Stimulated activated CD4-positive, alpha-beta T cell treated with anti-CD3 and anti-CD28 coated beads, Interleukin-4, amount 100 ng/mL, for 48 hours (primary cell): ENCODE measurements around the gene SYNPO.

Source experiments
- DNase-seq, 2 donors: peaks; one replicate each; pipeline ENCODE4 v3.0.0-alpha.2; 2020; ENCODE audit warnings: low read depth in 2 of 2

The SYNPO gene

DNA sequence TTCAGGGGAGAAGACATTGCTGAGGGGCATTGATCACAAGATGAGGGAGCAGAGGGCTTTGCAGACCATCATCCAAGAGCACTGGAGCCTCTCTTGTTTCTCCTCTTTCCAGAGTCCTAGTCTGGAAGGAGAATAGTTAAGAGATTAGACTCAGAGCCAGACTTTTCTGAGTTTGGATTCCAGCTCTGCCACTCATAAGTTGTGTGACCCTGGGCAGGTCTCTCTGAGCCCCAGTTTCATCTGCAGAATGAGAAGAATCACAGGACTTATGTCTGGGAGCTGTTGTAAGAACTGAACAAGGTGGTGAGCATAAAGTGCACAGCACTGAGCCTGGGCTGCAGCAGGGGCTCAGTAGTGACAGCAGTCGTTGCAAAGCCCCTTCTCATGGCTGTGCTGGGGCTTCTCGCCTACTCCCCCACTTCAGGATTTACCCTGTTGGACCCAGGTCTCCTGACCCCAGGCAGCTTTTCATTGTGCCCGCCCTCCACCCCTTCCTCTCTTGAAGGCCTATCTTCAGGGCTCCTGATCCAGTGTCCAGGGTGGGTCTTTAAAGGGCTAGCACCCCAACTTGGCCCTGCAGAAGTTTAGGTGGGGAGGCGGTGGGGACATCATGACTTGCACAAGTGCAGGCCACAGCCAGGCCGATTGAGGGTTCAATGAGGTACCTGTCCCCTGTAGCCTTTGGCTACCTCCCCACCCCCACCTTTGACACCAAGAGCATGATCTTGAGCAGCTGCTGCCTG is 1.5 kb downstream of the SYNPO start:
- no peak for DNase-seq

DNA sequence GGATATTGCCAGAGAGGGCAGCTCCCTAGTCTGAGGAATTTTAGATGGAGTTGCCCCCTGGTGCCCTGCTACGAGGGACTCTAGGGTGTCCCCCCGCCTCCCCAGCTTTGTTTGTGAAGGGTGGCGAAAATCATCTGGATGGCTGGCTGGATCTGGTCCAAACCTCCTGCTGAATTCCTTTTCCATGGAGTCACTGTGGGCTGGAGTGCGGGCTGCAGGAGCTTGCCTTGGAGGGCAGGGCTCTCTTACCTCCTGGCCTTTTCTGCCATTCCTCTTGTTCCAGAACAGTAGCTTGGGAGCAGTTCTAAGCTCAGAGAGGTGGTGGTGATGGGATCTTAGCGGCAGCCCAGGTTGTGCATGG is 2.1 kb downstream of the SYNPO start:
- DNase-seq = no peak

GRCh38 chr5:150642991-150643710 is 2.7 kb downstream of the SYNPO start:
- DNase-seq = no peak

DNA sequence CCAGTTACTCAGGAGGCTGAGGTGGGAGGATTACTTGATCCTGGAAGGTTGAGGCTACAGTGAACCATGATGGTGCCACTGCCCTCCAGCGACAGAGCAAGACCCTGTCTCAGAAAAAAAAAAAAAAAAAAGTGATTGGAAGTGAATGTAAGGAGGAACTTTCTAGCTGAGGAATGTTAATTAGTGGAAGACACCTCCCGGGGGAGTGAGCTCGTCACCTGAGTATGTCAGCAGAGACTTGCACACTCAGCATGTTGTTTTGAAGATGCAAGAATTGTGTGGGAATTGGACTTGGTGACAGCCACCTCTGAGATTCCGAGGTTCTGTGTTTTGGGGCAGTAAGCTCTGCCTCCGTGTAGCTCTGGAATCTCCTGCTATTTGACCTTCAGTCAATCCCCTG is 3.6 kb downstream of the SYNPO start:
- no peak for DNase-seq

GRCh38 chr5:150644514-150644913 is 4.1 kb downstream of the SYNPO start:
- DNase-seq = no peak

- no peak for DNase-seq
Observed at GRCh38 chr5:150645070-150645700, 4.7 kb downstream of the SYNPO start.

DNA sequence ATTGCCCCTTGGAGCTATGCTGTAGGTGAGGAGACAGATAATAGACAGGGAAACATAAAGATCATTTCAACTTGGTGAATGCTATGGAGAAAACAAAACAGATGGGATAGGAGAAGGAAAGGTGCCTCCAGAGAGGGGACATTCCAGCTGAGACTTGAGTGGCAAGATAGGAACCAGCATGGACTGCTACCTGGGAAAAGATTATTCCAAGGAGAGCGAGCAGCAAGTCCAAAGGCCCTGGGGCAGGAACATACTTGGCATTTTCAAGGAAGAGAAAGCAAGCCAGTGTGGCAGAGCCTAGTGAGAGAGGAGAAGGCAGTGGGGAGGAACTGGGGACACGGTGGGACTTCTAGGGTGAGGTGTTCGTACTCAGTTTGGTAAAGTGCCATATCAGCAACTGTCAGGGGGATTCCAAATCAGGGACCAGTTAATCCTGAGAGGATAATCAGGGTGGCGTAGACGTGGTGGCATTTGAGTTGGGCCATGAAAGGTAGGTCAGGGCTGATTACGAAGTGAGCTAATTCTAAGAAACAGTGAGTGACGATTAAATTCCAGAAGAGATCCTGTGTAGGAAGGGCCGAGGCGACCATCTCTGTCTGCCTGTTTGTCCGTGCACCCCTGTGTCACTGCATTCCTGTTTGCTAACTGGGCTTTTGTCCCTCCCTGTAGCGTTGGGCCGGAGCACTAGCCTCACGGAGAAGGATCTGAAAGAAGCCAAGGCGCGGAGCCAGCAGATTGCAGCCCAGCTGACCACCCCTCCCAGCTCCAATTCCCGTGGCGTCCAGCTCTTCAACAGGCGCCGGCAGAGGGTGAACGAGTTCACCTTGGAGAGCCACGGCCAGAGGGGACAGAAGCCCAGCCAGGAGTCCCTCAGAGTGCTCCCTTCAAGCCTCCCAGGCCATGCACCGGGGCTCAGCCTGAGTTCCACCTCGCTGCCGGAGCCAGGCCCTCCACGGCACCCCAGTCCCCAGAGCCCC is 7.1 kb downstream of the SYNPO start:
- no peak for DNase-seq

DNA sequence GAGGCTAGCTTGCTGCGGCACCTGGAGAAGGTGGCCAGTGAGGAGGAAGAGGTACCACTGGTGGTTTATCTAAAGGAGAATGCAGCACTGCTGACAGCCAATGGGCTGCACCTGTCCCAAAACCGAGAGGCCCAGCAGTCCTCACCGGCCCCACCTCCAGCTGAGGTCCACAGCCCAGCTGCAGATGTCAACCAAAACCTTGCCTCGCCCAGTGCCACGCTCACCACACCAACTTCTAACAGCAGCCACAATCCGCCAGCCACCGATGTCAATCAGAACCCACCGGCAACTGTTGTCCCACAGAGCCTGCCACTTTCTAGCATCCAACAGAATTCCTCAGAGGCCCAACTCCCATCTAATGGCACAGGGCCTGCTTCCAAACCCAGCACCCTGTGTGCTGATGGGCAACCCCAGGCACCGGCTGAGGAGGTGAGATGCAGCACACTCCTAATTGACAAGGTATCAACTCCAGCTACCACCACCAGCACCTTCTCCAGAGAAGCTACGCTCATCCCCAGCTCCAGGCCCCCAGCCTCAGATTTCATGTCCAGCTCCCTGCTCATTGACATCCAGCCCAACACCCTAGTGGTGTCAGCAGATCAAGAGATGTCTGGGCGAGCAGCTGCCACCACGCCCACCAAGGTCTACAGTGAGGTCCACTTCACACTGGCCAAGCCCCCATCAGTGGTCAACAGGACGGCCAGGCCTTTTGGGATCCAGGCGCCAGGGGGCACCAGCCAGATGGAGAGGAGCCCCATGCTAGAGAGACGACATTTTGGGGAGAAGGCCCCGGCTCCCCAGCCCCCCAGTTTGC is 8.0 kb downstream of the SYNPO start:
- DNase-seq = no peak

GRCh38 chr5:150649108-150650020 is 8.9 kb downstream of the SYNPO start:
- no peak for DNase-seq

DNA sequence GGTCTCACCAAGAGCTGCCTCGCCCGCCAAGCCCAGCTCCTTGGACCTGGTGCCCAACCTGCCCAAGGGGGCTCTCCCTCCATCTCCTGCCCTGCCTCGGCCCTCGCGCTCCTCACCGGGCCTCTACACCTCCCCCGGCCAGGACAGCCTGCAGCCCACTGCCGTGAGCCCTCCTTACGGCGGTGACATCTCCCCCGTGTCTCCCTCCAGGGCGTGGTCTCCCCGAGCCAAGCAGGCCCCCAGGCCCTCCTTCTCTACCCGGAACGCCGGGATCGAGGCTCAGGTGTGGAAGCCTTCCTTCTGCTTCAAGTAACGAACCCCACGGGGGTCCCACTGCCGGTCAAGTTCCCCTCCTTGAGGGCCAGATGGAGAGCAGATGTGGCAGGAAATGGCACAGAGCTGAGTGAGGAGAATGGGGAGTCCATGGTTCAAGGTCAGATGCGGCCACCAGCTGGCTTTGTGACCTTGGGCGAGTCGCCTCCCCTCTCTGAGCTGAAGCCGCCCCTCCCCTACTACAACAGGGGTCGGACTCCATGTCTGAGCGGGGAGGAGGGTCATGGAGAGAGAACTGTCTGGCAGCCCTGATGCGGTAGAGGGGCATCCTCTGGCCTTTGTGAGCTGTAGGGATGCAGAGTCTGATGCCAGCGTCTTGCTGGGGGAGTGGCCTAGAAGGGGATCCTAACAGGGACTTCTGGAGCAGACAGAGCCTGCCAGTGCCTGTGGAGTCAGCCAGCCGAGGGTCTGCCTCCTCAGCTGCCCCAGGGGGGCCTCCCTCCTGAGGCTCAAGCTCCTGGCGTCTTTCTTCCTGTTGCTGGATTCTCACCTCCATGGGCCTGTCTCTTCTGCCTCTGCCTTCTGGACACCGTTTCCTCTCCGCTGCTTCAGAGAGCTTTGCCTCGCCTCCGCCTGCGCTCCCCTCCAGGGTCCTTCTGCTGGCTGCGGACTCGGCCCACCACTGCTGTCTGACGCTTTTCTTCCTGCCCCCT is 9.9 kb downstream of the SYNPO start:
- DNase-seq = no peak

GRCh38 chr5:150651382-150651781 is 10.9 kb downstream of the SYNPO start:
- no peak for DNase-seq

DNA sequence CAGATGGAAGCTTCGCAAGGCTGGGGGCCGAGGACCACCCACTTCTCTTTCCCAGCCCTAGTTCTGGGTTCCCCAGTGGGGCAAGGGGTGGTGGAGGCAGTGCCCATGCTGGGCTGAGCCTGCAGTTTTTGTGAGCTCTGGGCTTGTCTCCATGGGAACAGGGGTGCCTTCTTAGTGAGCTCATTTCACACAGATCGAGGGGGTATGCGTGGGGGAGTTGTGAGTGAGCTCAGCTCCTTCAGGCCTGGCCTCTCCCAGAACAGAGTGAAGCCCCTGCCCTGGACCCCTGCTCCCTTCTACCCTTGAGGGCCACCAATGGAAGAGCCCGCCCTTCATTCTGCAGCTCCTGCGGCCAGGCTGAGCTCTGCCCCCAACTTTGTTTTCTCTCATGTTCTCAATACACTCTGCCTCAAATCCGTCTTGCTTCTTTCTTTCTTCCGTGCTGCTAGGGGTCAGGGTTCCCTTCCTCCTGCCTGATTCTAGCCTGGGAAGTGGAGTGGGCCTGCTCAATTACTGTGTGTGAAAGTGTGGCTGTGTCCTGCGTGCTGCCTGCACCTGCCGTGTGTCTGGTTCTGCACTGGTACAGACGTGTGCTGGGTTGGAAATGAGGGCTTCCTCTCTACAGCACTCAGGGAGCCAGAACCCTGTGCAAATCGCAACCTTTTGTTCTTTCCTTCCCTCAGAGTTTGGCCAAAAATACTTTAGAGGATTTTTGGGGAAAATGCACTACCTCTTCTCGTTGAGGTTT is 11.6 kb downstream of the SYNPO start:
- DNase-seq = no peak

DNA sequence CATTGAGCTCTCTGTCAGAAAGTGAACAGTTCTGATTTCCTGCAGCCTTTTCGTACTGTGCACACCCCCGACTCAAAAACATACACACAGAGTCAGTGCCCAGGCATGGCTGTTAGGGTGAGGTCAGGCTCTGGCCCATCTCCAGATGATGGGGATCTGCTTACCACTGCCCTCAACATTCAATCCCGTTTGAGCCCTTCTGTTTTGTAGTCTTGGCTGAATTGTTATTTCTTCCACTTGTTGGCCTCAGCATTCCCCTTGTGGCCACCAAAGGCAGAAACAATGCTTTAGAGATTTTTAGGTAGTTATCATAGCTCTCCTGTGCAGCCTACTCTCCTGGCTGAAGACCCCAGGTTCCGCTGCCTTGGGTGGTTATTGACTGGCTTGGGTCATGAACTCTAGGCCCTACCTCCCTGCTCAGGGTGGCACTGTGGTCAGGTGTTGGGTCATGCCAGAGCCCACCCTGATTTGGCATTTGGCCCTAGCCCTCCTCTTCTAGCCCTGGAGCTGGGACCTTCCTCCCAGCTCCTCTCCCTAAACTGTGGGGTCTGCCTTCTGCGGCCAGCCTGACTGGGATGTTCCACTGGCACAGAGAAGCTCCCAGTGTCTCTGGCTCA is 12.8 kb downstream of the SYNPO start:
- DNase-seq = no peak

DNA sequence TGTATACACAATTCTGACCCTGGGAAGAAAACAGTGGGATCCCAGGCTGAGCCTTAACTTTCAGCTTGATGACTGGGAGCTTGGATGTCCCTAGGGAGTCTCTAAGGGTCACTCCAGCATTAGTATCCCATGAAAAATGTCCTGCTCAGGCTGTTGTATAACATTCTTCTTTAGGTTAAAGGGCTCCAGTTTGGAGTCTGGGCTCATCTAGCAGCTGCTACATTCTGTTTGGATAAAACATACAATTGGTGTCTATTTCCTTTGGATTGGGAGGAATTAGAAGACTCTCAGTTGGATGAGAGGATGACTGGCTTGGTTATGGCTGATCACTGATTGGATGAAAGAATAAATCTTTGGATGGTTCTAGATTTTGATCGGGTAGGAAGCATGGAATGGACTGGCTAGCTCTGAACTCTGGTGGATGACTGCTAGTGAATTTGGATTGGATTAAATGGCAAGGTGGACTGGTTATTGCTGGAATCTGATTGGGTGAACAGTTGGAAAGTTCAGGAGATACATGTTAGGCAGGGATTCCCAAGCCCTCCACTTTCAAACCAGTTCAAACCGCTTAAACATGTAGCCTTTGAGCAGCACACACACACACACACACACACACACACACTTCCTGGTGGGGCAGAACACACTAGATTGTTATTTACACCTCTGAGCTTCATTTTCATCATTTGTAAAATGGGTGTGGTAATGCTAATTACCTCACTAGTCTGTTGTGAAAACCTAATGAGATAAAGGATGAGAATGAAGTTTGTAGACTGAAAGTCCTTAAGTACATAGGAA is 13.5 kb downstream of the SYNPO start:
- no peak for DNase-seq

DNA sequence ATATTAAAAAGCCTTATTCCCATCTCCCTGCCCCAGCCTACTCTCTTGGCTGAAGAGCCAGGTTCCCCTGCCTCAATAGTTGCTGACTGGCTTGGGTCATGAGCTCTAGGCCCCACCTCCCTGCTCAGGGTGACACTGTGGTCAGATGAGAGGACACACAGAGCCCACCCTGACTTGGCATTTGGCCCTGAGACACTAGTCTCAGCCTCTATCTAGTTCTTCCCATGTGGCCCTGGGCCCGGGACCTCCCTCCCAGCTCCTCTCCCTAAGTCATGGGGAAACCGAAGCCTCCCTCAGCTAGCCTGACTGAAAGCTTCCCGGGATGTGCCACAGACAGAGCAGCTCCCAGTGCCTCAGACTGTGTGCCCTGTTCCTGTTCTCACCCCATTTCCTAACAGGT is 14.8 kb downstream of the SYNPO start:
- DNase-seq = no peak
